GM19397 (cell line): ENCODE data around the gene SNRNP35.
A peak's percentile ranks its signal among the peaks of the same experiment; 100 is the strongest.
"Not testable (repeated sequence)": the region's sequence is repeated elsewhere in the genome, so short reads cannot be mapped to it uniquely, and the experiment has no call there.

Experiments
- ATAC-seq: cut with Tn5 transposase; IDR thresholded peaks from one replicate; pipeline ENCODE4 v1.9.1; 2021; ENCODE audit warnings: mild to moderate bottlenecking, moderate library complexity; ENCODE audit not compliant: unreplicated experiment

Gene SNRNP35

GRCh38 chr12:123457980-123458779, at the start of gene SNRNP35:
TSS of gene SNRNP35 (plus strand) at chr12:123458139. CDS start at chr12:123465541, 7,402 bp downstream.
- peak; percentile 56 for ATAC-seq

GRCh38 chr12:123408619-123409018, 49.3 kb upstream of the SNRNP35 start:
- not testable (repeated sequence) for ATAC-seq

GRCh38 chr12:123409284-123410040, 48.5 kb upstream of the SNRNP35 start:
- not testable (repeated sequence) for ATAC-seq

GRCh38 chr12:123410041-123410412, 47.9 kb upstream of the SNRNP35 start:
- no peak for ATAC-seq

GRCh38 chr12:123421314-123421713, 36.6 kb upstream of the SNRNP35 start:
- ATAC-seq: no peak

- peak; percentile 89 for ATAC-seq
Observed at GRCh38 chr12:123427036-123427769, 30.7 kb upstream of the SNRNP35 start.

GRCh38 chr12:123428591-123428990, 29.3 kb upstream of the SNRNP35 start:
- no peak for ATAC-seq

- not testable (repeated sequence) for ATAC-seq
Observed at GRCh38 chr12:123429101-123429500, 28.8 kb upstream of the SNRNP35 start.

GRCh38 chr12:123431951-123432817, 25.8 kb upstream of the SNRNP35 start:
- ATAC-seq: not testable (repeated sequence)

- no peak for ATAC-seq
Observed at GRCh38 chr12:123433615-123434014, 24.3 kb upstream of the SNRNP35 start.

GRCh38 chr12:123435636-123436016, 22.3 kb upstream of the SNRNP35 start:
- ATAC-seq: no peak

- ATAC-seq: peak; percentile 76
Observed at GRCh38 chr12:123436017-123436964, 21.6 kb upstream of the SNRNP35 start, which contains the start of gene RILPL2. TSS of gene RILPL2 (minus strand) at chr12:123436684. CDS start at chr12:123436420, 264 bp downstream.

- no peak for ATAC-seq
Observed at GRCh38 chr12:123441523-123442164, 16.3 kb upstream of the SNRNP35 start.

- ATAC-seq: no peak
Observed at GRCh38 chr12:123442774-123443173, 15.2 kb upstream of the SNRNP35 start.

GRCh38 chr12:123444092-123445026, 13.6 kb upstream of the SNRNP35 start:
- ATAC-seq: no peak

- ATAC-seq: no peak
Observed at GRCh38 chr12:123445388-123446332, 12.3 kb upstream of the SNRNP35 start.

GRCh38 chr12:123446333-123446713, 11.6 kb upstream of the SNRNP35 start:
- no peak for ATAC-seq
